Esophagus squamous epithelium (tissue), 5 donors: Measurements from ENCODE around the gene DDX47. TPM values are rescaled to one million over a fixed set of nuclear protein-coding genes. Genes with fewer than 3 reads are reported as not detected.
A peak's percentile ranks its signal among the peaks of the same experiment; 100 is the strongest.
"Not testable (repeated sequence)": the region's sequence is repeated elsewhere in the genome, so short reads cannot be mapped to it uniquely, and the experiment has no call there.

Experiments
- DNase-seq: peaks from one replicate; lab custom pipeline; 2025; lab: John Stamatoyannopoulos, UW
- H3K27ac ChIP-seq, 4 donors: fragments of 200-600 bp; sonication (generic); one replicate each; pipeline ENCODE4 v1.5.1; 2016 to 2019; ENCODE audit warnings: mild to moderate bottlenecking in 1 of 4
- H3K27me3 ChIP-seq, 4 donors: fragments of 200-600 bp; sonication (generic); 1 replicate in 3 of 4; 2 replicates in 1 of 4; pipeline versions ENCODE4 v1.5.1 to v1.6.0; 2017 to 2021; ENCODE audit warnings: antibody characterized with exemption in 1 of 4
- H3K36me3 ChIP-seq, 3 donors: fragments of 200-600 bp; sonication (generic); one replicate each; pipeline ENCODE4 v1.5.1; 2016 to 2019
- H3K4me1 ChIP-seq, 3 donors: fragments of 200-600 bp; sonication (generic); one replicate each; pipeline ENCODE4 v1.5.1; 2017 to 2019
- H3K4me3 ChIP-seq, 4 donors: fragments of 200-600 bp; sonication (generic); 1 replicate in 3 of 4; 2 replicates in 1 of 4; pipeline ENCODE4 v1.5.1; 2016 to 2019; ENCODE audit warnings: mild to moderate bottlenecking in 2 of 4, moderate library complexity in 1 of 4
- H3K9me3 ChIP-seq, 3 donors: fragments of 200-600 bp; sonication (generic); one replicate each; pipeline ENCODE4 v1.5.1; 2016 to 2019
- CTCF ChIP-seq, 6 experiments: fragments of 450-650 bp in 4 of 6; fragments of 200-600 bp in 2 of 6; sonication (generic) in 2 of 6; IDR thresholded peaks; one replicate each; pipeline ENCODE4 v1.5.1; 2016 to 2019; ENCODE audit warnings: antibody characterized with exemption in 6 of 6, mild to moderate bottlenecking in 4 of 6, moderate library complexity in 4 of 6
- POLR2A ChIP-seq, 4 donors: fragments of 450-650 bp; IDR thresholded peaks; one replicate each; pipeline ENCODE4 v1.6.1; 2017; ENCODE audit warnings: antibody characterized with exemption in 4 of 4, mild to moderate bottlenecking in 4 of 4, moderate library complexity in 3 of 4
- WGBS, 2 donors: methylation state at CpG; one replicate each; pipeline ENCODE4 v1.1.5; 2018; 5-methylcytosine and 5-hydroxymethylcytosine counted together
- intact Hi-C: fragments of 100-400 bp; cut with DNase I; formaldehyde crosslinking; loops from one replicate; pipeline ENCODE4 v1.15.0; 2022
- total RNA-seq, 4 donors: library from RNA; depleted of rRNA; stranded (reverse); fragments of >200 nt; gene quantifications; one replicate each; pipeline ENCODE4 v1.1.0, GENCODE V29; 2016
- donor health status: DM: yes; HTN: yes; CAD: no.

Gene DDX47
- total RNA-seq, 4 donors from 2014 or later, result 40.6 to 67.9 (median 55.3) TPM

- intact Hi-C loops, result no loop called here
- DNase-seq, result no peak
Measured at GRCh38 chr12:12806784-12807516, 6.2 kb upstream of the DDX47 start.

GRCh38 chr12:12807517-12807903 lies 5.6 kb upstream of the DDX47 start:
- H3K27ac ChIP-seq, result peak overlapping the region; percentile 57 to 87 (median 72)
- DNase-seq, H3K36me3 ChIP-seq, intact Hi-C loops, H3K9me3 ChIP-seq, H3K4me3 ChIP-seq, H3K27me3 ChIP-seq: not testable (repeated sequence)
- 51 to 68% methylated on average over 2 to 3 of the region's 3 CpGs for WGBS, 2 donors
- peaks cover 25 to 70% (median 51%) of the 10 kb centered on the region in 3 donors for H3K4me1 ChIP-seq

More at GRCh38 chr12:12806784-12807516, 6.2 kb upstream of the DDX47 start:
- Histone ChIP-seq H3K27me3 (no peaks in the 10 kb centered on the region), H3K9me3 (no peaks in the 10 kb centered on the region), H3K36me3 (no peaks in the 10 kb centered on the region), H3K27ac (peak overlapping the region; percentile 57 to 87 (median 72)), H3K4me3 (no peak overlapping the region), H3K4me1 (peaks cover 25 to 76% (median 53%) of the 10 kb centered on the region in 3 donors)
- WGBS, 2 donors, result 63 to 81% methylated on average over 6 to 8 of the region's 8 CpGs
- TF ChIP-seq POLR2A (IDR thresholded peaks at IDR 0.05), result no peak
- TF ChIP-seq CTCF (IDR thresholded peaks at IDR 0.05), result no peak

GRCh38 chr12:12807970-12808702 lies 5.0 kb upstream of the DDX47 start:
- H3K27ac ChIP-seq, result peak overlapping the region; percentile 57 to 88 (median 78)
- intact Hi-C loops, result no loop called here
- no peaks in the 10 kb centered on the region for H3K27me3 ChIP-seq
- H3K9me3 ChIP-seq, result no peaks in the 10 kb centered on the region
- DNase-seq, result peak; percentile 8
- no peak for TF ChIP-seq CTCF (IDR thresholded peaks at IDR 0.05)
- peak in 1 of 4 donors; percentile 39 for TF ChIP-seq POLR2A (IDR thresholded peaks at IDR 0.05)
- peak overlapping the region in 1 of 4 donors; percentile 19 for H3K4me3 ChIP-seq
- WGBS, 2 donors, result 47 to 50% methylated on average over 11 of the region's 11 CpGs
- H3K4me1 ChIP-seq, result peaks cover 22 to 68% (median 45%) of the 10 kb centered on the region in 3 donors
- no peaks in the 10 kb centered on the region for H3K36me3 ChIP-seq

- Histone ChIP-seq H3K36me3 (peaks cover 0 to 10% (median 0%) of the 10 kb centered on the region in 3 donors), H3K9me3 (no peaks in the 10 kb centered on the region), H3K4me3 (no peak overlapping the region), H3K4me1 (peaks cover 23 to 63% (median 42%) of the 10 kb centered on the region in 3 donors), H3K27me3 (no peaks in the 10 kb centered on the region), H3K27ac (no peak overlapping the region)
- no peak for DNase-seq
- 73 to 83% methylated on average over 5 to 9 of the region's 10 CpGs for WGBS, 2 donors
- TF ChIP-seq CTCF (IDR thresholded peaks at IDR 0.05) (no peak), POLR2A (IDR thresholded peaks at IDR 0.05) (no peak)
- intact Hi-C loops, result no loop called here
Measured at GRCh38 chr12:12810553-12811021, 2.6 kb upstream of the DDX47 start.

GRCh38 chr12:12811343-12811742 lies 1.8 kb upstream of the DDX47 start:
- intact Hi-C loops, result no loop called here
- 83 to 91% methylated on average over 3 of the region's 3 CpGs for WGBS, 2 donors
- TF ChIP-seq CTCF (IDR thresholded peaks at IDR 0.05), result no peak
- no peak for TF ChIP-seq POLR2A (IDR thresholded peaks at IDR 0.05)
- Histone ChIP-seq H3K27me3 (no peaks in the 10 kb centered on the region), H3K9me3 (no peaks in the 10 kb centered on the region), H3K4me1 (peaks cover 23 to 63% (median 44%) of the 10 kb centered on the region in 3 donors), H3K27ac (no peak overlapping the region), H3K36me3 (peaks cover 0 to 15% (median 0%) of the 10 kb centered on the region in 3 donors), H3K4me3 (no peak overlapping the region)
- no peak for DNase-seq
